ENCODE measurements around the gene EIF3L.
"Not testable (repeated sequence)": the region's sequence is repeated elsewhere in the genome, so short reads cannot be mapped to it uniquely, and the experiment has no call there.

The EIF3L gene

DNA sequence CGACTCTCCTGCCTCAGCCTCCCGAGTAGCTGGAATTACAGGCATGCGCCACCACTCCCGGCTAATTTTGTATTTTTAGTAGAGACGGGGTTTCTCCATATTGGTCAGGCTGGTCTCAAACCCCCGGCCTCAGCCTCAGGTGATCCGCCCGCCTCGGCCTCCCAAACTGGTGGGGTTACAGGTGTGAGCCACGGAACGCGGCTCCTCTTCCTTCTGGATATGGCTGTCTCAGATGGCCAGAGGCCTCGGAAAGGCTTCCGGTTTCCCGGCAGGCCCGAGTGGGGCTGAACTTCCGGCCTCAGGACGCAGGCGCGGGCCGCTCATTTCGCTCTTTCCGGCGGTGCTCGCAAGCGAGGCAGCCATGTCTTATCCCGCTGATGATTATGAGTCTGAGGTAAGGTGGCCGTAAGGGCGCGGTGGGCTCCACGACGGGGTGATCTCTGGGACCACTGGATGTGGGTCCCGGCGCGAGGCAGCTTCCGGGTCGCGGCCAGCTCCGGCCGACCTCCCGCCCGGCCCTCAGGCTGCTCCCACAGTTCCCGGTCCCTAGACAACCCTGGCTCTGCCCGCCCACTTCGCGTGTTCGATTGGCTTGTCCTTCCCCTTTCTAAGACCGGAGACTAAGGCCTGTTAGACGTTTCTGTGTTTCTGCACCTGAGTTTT lies at the start of gene EIF3L:
Gene EIF3L (plus strand): TSS at position 331 of the 663 bp plus-strand sequence. CDS start 31 bp downstream, at position 362.
- peak; percentile 83 for DNase-seq (ENCODE audit: low read depth)

DNA sequence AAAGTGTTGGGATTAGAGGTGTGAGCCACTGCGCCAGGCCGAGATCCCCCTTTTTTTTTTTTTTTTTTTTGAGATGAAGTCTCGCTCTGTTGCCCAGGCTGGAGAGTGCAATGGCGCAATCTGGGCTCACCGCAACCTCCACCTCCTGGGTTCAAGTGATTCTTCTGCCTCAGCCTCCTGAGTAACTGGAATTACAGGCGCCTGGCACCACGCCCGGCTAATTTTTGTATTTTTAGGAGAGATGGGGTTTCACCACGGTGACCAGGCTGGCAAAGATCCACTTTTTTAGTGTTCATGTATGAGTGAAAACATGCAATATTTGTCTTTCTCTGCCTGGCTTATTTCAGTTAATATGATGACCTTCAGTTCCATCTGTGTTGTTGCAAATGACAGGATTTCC lies 49.2 kb upstream of the EIF3L start:
- DNase-seq (ENCODE audit: low read depth) = not testable (repeated sequence)

GRCh38 chr22:37801946-37802309 lies 47.3 kb upstream of the EIF3L start:
- no peak for DNase-seq (ENCODE audit: low read depth)

- no peak for DNase-seq (ENCODE audit: low read depth)
These were observed 46.7 kb upstream of the EIF3L start for GRCh38 chr22:37802310-37803194.

GRCh38 chr22:37803195-37803638 lies 46.0 kb upstream of the EIF3L start:
- DNase-seq (ENCODE audit: low read depth) = no peak

GRCh38 chr22:37803639-37804351 lies 45.4 kb upstream of the EIF3L start:
- DNase-seq (ENCODE audit: low read depth) = no peak

DNA sequence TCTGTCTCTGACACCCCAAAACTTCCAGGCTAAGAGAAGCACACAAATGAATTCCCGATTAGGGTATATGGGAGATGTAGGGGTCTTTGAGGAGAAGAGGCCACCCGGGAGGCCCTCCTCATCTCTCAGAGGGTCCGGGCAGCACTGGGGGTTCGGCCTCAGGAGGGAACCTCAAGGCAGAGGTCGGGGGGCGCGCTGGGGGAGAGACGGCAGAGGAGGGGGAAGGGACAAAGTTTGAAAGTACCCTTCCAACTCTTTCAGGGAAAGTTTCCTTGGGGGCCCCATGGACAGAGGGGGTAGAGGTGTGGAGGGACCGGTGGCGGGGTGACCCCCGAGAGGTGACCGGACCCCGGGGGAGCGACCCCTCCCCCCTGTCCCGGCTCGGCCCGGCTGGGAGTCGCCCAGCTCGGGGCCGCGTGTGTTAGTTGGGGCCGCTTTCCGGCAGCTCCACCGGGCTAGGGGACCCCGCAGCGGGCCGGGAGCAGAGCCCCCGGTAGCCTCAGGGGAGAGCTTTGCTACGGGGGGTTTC lies 44.8 kb upstream of the EIF3L start:
- no peak for DNase-seq (ENCODE audit: low read depth)

DNA sequence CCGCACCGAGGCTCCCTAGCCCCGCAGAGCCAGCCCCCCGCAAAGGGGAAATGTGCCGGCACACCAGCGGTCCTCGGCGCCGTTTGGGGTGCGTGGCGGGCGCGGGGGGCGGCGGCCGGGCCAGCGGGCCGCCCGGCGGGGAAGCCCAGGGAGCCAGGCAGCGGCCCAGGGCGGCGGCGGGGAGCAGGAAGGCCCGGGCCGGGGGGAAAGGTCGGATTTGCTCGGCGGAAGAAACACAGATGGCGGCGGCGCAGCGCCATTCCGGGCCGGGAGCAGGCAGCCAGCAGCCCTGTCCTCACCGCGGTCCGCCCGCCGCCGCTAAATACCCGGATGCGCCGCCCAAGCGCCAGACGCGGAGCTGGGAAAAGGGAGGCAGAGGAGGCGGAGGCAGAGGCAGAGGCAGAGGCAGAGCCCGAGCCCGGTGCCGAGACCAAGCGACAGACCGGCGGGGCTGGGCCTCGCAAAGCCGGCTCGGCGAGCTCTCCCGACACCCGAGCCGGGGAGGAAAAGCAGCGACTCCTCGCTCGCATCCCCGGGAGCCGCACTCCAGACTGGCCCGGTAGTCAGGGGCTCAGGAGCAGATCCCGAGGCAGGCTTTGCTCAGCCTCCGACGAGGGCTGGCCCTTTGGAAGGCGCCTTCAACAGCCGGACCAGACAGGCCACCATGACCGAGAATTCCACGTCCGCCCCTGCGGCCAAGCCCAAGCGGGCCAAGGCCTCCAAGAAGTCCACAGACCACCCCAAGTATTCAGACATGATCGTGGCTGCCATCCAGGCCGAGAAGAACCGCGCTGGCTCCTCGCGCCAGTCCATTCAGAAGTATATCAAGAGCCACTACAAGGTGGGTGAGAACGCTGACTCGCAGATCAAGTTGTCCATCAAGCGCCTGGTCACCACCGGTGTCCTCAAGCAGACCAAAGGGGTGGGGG lies 44.1 kb upstream of the EIF3L start:
- peak; percentile 46 for DNase-seq (ENCODE audit: low read depth)

DNA sequence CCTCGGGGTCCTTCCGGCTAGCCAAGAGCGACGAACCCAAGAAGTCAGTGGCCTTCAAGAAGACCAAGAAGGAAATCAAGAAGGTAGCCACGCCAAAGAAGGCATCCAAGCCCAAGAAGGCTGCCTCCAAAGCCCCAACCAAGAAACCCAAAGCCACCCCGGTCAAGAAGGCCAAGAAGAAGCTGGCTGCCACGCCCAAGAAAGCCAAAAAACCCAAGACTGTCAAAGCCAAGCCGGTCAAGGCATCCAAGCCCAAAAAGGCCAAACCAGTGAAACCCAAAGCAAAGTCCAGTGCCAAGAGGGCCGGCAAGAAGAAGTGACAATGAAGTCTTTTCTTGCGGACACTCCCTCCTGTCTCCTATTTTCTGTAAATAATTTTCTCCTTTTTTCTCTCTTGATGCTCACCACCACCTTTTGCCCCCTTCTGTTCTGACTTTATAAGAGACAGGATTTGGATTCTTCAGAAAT lies 43.4 kb upstream of the EIF3L start:
- DNase-seq (ENCODE audit: low read depth) = no peak

- DNase-seq (ENCODE audit: low read depth) = no peak
These were observed 42.5 kb upstream of the EIF3L start for GRCh38 chr22:37806409-37807333.

DNA sequence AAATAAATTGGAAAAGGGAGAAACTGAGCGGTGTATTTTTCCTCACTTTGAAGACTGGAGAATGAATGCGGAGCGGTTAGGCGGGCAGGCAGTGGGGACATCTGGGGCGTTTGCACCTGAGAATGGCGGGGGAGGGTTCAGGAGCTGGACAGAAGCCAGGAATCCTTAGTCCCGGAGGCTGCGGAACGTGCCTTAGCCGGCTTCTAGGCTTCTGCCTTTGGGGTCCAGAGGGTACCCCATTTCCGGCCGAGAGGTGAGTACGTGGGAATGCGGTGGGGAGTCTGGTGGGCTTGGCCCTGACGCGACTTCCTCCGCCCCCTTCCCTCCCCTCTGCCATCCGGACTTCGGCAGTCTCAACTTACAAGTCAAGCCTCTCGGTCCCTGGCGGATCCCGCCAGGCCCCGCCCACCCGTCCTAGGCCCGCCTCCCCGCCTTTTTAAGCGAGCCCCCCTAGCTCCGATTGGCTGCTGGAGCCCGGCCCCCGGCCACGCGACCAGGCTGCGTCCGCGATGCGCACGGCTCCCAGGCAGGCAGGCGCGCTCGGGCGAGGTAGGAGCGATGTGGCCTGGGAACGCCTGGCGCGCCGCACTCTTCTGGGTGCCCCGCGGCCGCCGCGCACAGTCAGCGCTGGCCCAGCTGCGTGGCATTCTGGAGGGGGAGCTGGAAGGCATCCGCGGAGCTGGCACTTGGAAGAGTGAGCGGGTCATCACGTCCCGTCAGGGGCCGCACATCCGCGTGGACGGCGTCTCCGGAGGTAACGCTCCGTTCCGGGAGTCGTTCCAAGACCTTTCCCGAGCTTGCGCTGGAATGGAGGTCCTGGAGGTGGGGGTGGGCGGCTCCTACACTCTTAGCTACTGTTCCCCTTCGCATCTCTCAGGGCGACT lies 41.6 kb upstream of the EIF3L start, which contains the start of gene GCAT:
Gene GCAT (plus strand): TSS at position 525 of the 884 bp plus-strand sequence. CDS start 34 bp downstream, at position 559.
- peak; percentile 76 for DNase-seq (ENCODE audit: low read depth)

- DNase-seq (ENCODE audit: low read depth) = no peak
These were observed 40.9 kb upstream of the EIF3L start for GRCh38 chr22:37808294-37808657.

DNA sequence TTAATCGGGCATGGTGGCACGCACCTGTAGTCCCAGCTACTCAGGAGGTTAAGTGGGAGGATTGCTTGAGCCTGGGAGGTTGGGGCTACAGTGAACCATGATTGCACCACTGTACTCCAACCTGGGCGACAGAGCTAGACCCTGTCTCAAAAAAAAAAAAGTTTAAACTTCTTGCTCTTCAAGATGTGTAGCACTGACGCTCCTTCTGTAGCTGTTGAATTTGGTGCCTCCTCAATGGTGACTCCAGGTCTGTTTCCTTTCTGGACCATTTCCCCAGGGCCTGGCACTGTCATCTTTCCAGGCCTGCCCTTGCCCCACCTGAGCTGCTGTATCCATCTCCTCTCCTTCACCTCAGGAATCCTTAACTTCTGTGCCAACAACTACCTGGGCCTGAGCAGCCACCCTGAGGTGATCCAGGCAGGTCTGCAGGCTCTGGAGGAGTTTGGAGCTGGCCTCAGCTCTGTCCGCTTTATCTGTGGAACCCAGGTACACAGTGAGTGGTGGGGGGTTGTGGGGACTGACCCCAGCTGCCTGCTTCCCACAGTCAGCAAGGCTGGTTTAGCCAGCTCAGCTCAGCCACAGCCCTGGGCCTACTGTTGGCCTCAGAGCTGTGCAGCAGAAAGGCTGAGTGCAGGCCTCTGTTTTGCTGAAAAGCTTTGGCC lies 39.4 kb upstream of the EIF3L start:
- no peak for DNase-seq (ENCODE audit: low read depth)

DNA sequence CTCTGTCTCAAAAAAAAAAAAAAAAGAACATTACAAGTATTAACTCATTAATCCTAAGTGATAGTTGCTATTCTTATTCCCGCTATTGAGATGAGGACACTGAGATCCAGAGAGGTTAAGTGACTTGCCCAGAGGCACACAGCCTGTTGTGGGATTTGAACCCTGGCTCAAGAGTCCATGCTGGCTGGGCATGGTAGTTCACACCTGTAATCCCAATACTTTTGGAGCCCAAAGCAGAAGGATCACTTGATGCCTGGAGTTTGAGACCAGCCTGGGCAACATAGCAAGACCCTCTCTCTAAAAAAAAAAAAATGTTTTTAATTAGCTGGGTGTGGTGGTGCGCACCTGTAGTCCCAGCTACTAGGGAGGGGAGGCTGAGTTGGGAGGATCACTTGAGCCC lies 37.4 kb upstream of the EIF3L start:
- no peak for DNase-seq (ENCODE audit: low read depth)

GRCh38 chr22:37812869-37813678 lies 36.1 kb upstream of the EIF3L start:
- DNase-seq (ENCODE audit: low read depth) = no peak

DNA sequence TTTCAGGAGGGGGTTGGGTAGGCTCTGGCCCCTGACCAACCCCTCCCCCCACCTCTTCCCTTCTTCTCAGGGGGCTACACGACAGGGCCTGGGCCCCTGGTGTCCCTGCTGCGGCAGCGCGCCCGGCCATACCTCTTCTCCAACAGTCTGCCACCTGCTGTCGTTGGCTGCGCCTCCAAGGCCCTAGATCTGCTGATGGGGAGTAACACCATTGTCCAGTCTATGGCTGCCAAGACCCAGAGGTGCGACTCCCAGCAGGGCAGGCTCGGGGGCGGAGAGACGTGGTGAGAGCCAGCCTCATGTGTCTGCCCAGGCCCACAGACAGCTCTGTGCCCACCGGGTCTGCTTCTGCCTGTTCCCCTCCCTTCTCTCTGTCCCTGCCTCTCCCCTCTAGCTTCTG lies 33.6 kb upstream of the EIF3L start:
- no peak for DNase-seq (ENCODE audit: low read depth)

DNA sequence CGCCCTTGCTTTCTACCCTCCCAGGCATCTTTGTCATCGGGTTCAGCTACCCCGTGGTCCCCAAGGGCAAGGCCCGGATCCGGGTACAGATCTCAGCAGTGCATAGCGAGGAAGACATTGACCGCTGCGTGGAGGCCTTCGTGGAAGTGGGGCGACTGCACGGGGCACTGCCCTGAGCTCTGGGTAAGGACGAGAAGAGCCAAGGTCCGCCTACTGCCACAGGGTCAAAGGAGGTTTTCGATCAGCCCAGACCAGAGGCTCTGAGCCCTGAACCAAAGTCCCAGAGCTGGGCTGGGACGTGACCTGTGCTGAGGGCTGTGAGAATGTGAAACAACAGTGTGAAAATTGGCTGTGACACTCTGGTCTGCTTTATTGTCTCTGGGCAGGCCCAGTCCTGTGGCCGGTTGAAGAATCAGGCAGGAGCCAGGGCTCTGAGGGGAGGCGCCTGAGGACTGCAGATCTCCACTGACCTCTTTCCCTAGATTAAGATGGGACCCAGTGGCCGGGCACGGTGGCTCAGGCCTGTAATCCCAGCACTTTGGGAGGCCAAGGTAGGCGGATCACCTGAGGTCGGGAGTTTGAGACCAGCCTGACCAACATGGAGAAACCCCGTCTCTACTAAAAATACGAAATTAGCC lies 32.6 kb upstream of the EIF3L start:
- DNase-seq (ENCODE audit: low read depth) = no peak

All from activated T-helper 9 cell treated with anti-CD3 and anti-CD28 coated beads, Interleukin-2, amount 50 U/mL, for 16 hours (primary cell).